MG63 (cell line): ENCODE measurements around the gene CHSY3. TPM values are rescaled to one million over a fixed set of nuclear protein-coding genes. Genes with fewer than 3 reads are reported as not detected.

ENCODE experiments used
- DNase-seq: peaks from one replicate; pipeline ENCODE4 v3.0.0-alpha.2; 2020
- H3K27me3 ChIP-seq: fragments of 250-450 bp; sonication (Bioruptor Pico); 2 replicates; pipeline ENCODE4 v1.5.1; 2020; ENCODE audit warnings: mild to moderate bottlenecking, moderate library complexity
- H3K36me3 ChIP-seq: fragments of 250-450 bp; sonication (Bioruptor Pico); 2 replicates; pipeline ENCODE4 v1.5.1; 2020; ENCODE audit warnings: mild to moderate bottlenecking, moderate library complexity
- H3K4me3 ChIP-seq: fragments of 250-450 bp; sonication (Bioruptor Pico); 2 replicates; pipeline ENCODE4 v1.5.1; 2020; ENCODE audit warnings: mild to moderate bottlenecking, moderate library complexity
- H3K9me3 ChIP-seq: fragments of 250-450 bp; sonication (Bioruptor Pico); 2 replicates; pipeline ENCODE4 v1.5.1; 2020; ENCODE audit warnings: mild to moderate bottlenecking, moderate library complexity
- total RNA-seq: library from RNA; depleted of rRNA; stranded (reverse); fragments of >200 nt; shearing (Covaris generic); gene quantifications from 2 replicates; pipeline ENCODE4 v1.2.3, GENCODE V29; 2014; ENCODE audit warnings: low replicate concordance

CHSY3 gene
- total RNA-seq, 1 experiment from 2014 or later = not detected

- Histone ChIP-seq H3K27me3 (no peaks in the 10 kb centered on the region; the same call in 1 of the 2 replicates), H3K9me3 (no peaks in the 10 kb centered on the region), H3K4me3 (no peak overlapping the region), H3K36me3 (no peaks in the 10 kb centered on the region)
- DNase-seq = no peak
Measured at GRCh38 chr5:130043834-130044233, 139.6 kb downstream of the CHSY3 start.

GRCh38 chr5:130045334-130045733 lies 141.1 kb downstream of the CHSY3 start:
- DNase-seq = no peak
- Histone ChIP-seq H3K27me3 (no peaks in the 10 kb centered on the region; the same call in 1 of the 2 replicates), H3K36me3 (no peaks in the 10 kb centered on the region), H3K9me3 (no peaks in the 10 kb centered on the region), H3K4me3 (no peak overlapping the region)

- DNase-seq = no peak
- Histone ChIP-seq H3K36me3 (no peaks in the 10 kb centered on the region), H3K4me3 (no peak overlapping the region), H3K27me3 (no peaks in the 10 kb centered on the region), H3K9me3 (no peaks in the 10 kb centered on the region)
Measured at GRCh38 chr5:130050585-130050984, 146.3 kb downstream of the CHSY3 start.

- Histone ChIP-seq H3K4me3 (no peak overlapping the region), H3K36me3 (no peaks in the 10 kb centered on the region), H3K9me3 (no peaks in the 10 kb centered on the region), H3K27me3 (no peaks in the 10 kb centered on the region)
- no peak for DNase-seq
Measured at GRCh38 chr5:130052752-130053151, 148.5 kb downstream of the CHSY3 start.

GRCh38 chr5:130055572-130055971 lies 151.3 kb downstream of the CHSY3 start:
- Histone ChIP-seq H3K4me3 (no peak overlapping the region), H3K27me3 (no peaks in the 10 kb centered on the region), H3K9me3 (no peaks in the 10 kb centered on the region), H3K36me3 (no peaks in the 10 kb centered on the region)
- DNase-seq = no peak

- Histone ChIP-seq H3K9me3 (no peaks in the 10 kb centered on the region), H3K4me3 (no peak overlapping the region), H3K27me3 (no peaks in the 10 kb centered on the region; the same call in 1 of the 2 replicates), H3K36me3 (no peaks in the 10 kb centered on the region)
- no peak for DNase-seq
Measured at GRCh38 chr5:130061746-130062145, 157.5 kb downstream of the CHSY3 start.

- H3K36me3 ChIP-seq = no peaks in the 10 kb centered on the region
- H3K27me3 ChIP-seq = no peaks in the 10 kb centered on the region; the same call in 1 of the 2 replicates
- DNase-seq = no peak
- H3K9me3 ChIP-seq = no peaks in the 10 kb centered on the region
- H3K4me3 ChIP-seq = no peak overlapping the region
Measured at GRCh38 chr5:130063603-130064002, 159.3 kb downstream of the CHSY3 start.

GRCh38 chr5:130064484-130064883 lies 160.2 kb downstream of the CHSY3 start:
- Histone ChIP-seq H3K4me3 (no peak overlapping the region), H3K9me3 (no peaks in the 10 kb centered on the region)

GRCh38 chr5:130065617-130066016 lies 161.4 kb downstream of the CHSY3 start:
- Histone ChIP-seq H3K4me3 (no peak overlapping the region), H3K27me3 (no peaks in the 10 kb centered on the region; the same call in 1 of the 2 replicates), H3K9me3 (no peaks in the 10 kb centered on the region), H3K36me3 (no peaks in the 10 kb centered on the region)
- no peak for DNase-seq

More at GRCh38 chr5:130064484-130064883, 160.2 kb downstream of the CHSY3 start:
- no peaks in the 10 kb centered on the region for H3K36me3 ChIP-seq
- H3K27me3 ChIP-seq = no peaks in the 10 kb centered on the region; the same call in 1 of the 2 replicates
- no peak for DNase-seq

GRCh38 chr5:130066644-130067043 lies 162.4 kb downstream of the CHSY3 start:
- DNase-seq = no peak
- H3K9me3 ChIP-seq = no peaks in the 10 kb centered on the region
- no peaks in the 10 kb centered on the region for H3K36me3 ChIP-seq
- H3K4me3 ChIP-seq = no peak overlapping the region
- H3K27me3 ChIP-seq = no peaks in the 10 kb centered on the region

GRCh38 chr5:130067364-130067763 lies 163.1 kb downstream of the CHSY3 start:
- H3K36me3 ChIP-seq = no peaks in the 10 kb centered on the region
- no peak for DNase-seq
- H3K4me3 ChIP-seq = no peak overlapping the region
- no peaks in the 10 kb centered on the region for H3K27me3 ChIP-seq
- H3K9me3 ChIP-seq = no peaks in the 10 kb centered on the region

GRCh38 chr5:130068101-130068500 lies 163.8 kb downstream of the CHSY3 start:
- Histone ChIP-seq H3K9me3 (no peaks in the 10 kb centered on the region), H3K27me3 (no peaks in the 10 kb centered on the region), H3K36me3 (no peaks in the 10 kb centered on the region), H3K4me3 (no peak overlapping the region)
- DNase-seq = no peak

GRCh38 chr5:130068988-130069387 lies 164.7 kb downstream of the CHSY3 start:
- Histone ChIP-seq H3K27me3 (no peaks in the 10 kb centered on the region), H3K4me3 (no peak overlapping the region), H3K36me3 (no peaks in the 10 kb centered on the region), H3K9me3 (no peaks in the 10 kb centered on the region)
- no peak for DNase-seq

GRCh38 chr5:130074820-130075219 lies 170.6 kb downstream of the CHSY3 start:
- Histone ChIP-seq H3K36me3 (no peaks in the 10 kb centered on the region), H3K27me3 (no peaks in the 10 kb centered on the region), H3K9me3 (no peaks in the 10 kb centered on the region), H3K4me3 (no peak overlapping the region)
- DNase-seq = no peak

GRCh38 chr5:130077007-130077406 lies 172.7 kb downstream of the CHSY3 start:
- no peak overlapping the region for H3K4me3 ChIP-seq
- H3K27me3 ChIP-seq = no peaks in the 10 kb centered on the region
- H3K9me3 ChIP-seq = no peaks in the 10 kb centered on the region
- DNase-seq = no peak
- no peaks in the 10 kb centered on the region for H3K36me3 ChIP-seq

GRCh38 chr5:130078661-130079060 lies 174.4 kb downstream of the CHSY3 start:
- Histone ChIP-seq H3K36me3 (no peaks in the 10 kb centered on the region), H3K4me3 (no peak overlapping the region), H3K27me3 (no peaks in the 10 kb centered on the region), H3K9me3 (no peaks in the 10 kb centered on the region)
- DNase-seq = no peak

- DNase-seq = no peak
- Histone ChIP-seq H3K27me3 (peaks cover 2% of the 10 kb centered on the region; the same call in 1 of the 2 replicates), H3K36me3 (no peaks in the 10 kb centered on the region), H3K9me3 (no peaks in the 10 kb centered on the region), H3K4me3 (no peak overlapping the region)
Measured at GRCh38 chr5:130090569-130091270, 186.5 kb downstream of the CHSY3 start.

GRCh38 chr5:130092991-130093390 lies 188.7 kb downstream of the CHSY3 start:
- Histone ChIP-seq H3K4me3 (no peak overlapping the region), H3K36me3 (no peaks in the 10 kb centered on the region), H3K9me3 (no peaks in the 10 kb centered on the region), H3K27me3 (peaks cover 2% of the 10 kb centered on the region; the same call in 1 of the 2 replicates)
- DNase-seq = no peak
